NCI-H2107 (cell line): Measurements from ENCODE around the gene NIF3L1.
"Not testable (repeated sequence)": the region's sequence is repeated elsewhere in the genome, so short reads cannot be mapped to it uniquely, and the experiment has no call there.

ENCODE experiments used
- DNase-seq: peaks from one replicate; lab custom pipeline; 2025; lab: John Stamatoyannopoulos, UW

Gene NIF3L1

GRCh38 chr2:200873560-200873959 is 15.6 kb upstream of the NIF3L1 start:
- DNase-seq: no peak

GRCh38 chr2:200877443-200877842 is 11.7 kb upstream of the NIF3L1 start:
- no peak for DNase-seq

- no peak for DNase-seq
Measured at GRCh38 chr2:200878289-200878880, 10.8 kb upstream of the NIF3L1 start.

GRCh38 chr2:200881715-200882249 is 7.4 kb upstream of the NIF3L1 start:
- not testable (repeated sequence) for DNase-seq

GRCh38 chr2:200899482-200899881 is 10.3 kb downstream of the NIF3L1 start:
- no peak for DNase-seq

GRCh38 chr2:200901459-200902072 is 12.4 kb downstream of the NIF3L1 start:
- peak; percentile 49 for DNase-seq

GRCh38 chr2:200905618-200906296 is 16.6 kb downstream of the NIF3L1 start:
- no peak for DNase-seq

- DNase-seq: no peak
Measured at GRCh38 chr2:200909958-200910357, 20.8 kb downstream of the NIF3L1 start.

- no peak for DNase-seq
Measured at GRCh38 chr2:200913654-200914053, 24.5 kb downstream of the NIF3L1 start.

GRCh38 chr2:200922439-200922838 is 33.3 kb downstream of the NIF3L1 start:
- DNase-seq: no peak

GRCh38 chr2:200929334-200930249 is 40.4 kb downstream of the NIF3L1 start:
- no peak for DNase-seq

- DNase-seq: no peak
Measured at GRCh38 chr2:200930947-200931626, 41.9 kb downstream of the NIF3L1 start.

- DNase-seq: no peak
Measured at GRCh38 chr2:200939832-200940231, 50.7 kb downstream of the NIF3L1 start.

- no peak for DNase-seq
Measured at GRCh38 chr2:200943527-200944105, 54.4 kb downstream of the NIF3L1 start.

- DNase-seq: no peak
Measured at GRCh38 chr2:200944467-200945394, 55.6 kb downstream of the NIF3L1 start.

GRCh38 chr2:200945395-200945729 is 56.2 kb downstream of the NIF3L1 start:
- DNase-seq: no peak

GRCh38 chr2:200950378-200950777 is 61.2 kb downstream of the NIF3L1 start:
- DNase-seq: no peak
